ENCODE data around the gene C19orf33.
"Not testable (repeated sequence)": the region's sequence is repeated elsewhere in the genome, so short reads cannot be mapped to it uniquely, and the experiment has no call there.

Gene C19orf33

GRCh38 chr19:38303517-38304351 lies at the start of gene C19orf33:
Gene C19orf33, plus strand, starts transcription at chr19:38304251. Its CDS starts 11 bp downstream, at chr19:38304262.
- no peak for DNase-seq

GRCh38 chr19:38255383-38256014 lies 48.6 kb upstream of the C19orf33 start:
- DNase-seq: peak; percentile 68

- DNase-seq: not testable (repeated sequence)
Observed at GRCh38 chr19:38261942-38262341, 42.1 kb upstream of the C19orf33 start.

- DNase-seq: no peak
Observed at GRCh38 chr19:38262585-38263268, 41.3 kb upstream of the C19orf33 start.

- peak; percentile 80 for DNase-seq
Observed at GRCh38 chr19:38263689-38264485, 40.2 kb upstream of the C19orf33 start.

GRCh38 chr19:38264486-38265212 lies 39.4 kb upstream of the C19orf33 start, which contains the start of gene SPINT2:
Gene SPINT2, plus strand, starts transcription at chr19:38264573. Its CDS starts 320 bp downstream, at chr19:38264893.
- peak; percentile 88 for DNase-seq

- peak; percentile 50 for DNase-seq
Observed at GRCh38 chr19:38265213-38265861, 38.7 kb upstream of the C19orf33 start.

- peak; percentile 11 for DNase-seq
Observed at GRCh38 chr19:38265921-38266429, 38.1 kb upstream of the C19orf33 start.

- no peak for DNase-seq
Observed at GRCh38 chr19:38266981-38267597, 37.0 kb upstream of the C19orf33 start.

GRCh38 chr19:38267761-38268483 lies 36.1 kb upstream of the C19orf33 start:
- no peak for DNase-seq

- peak; percentile 25 for DNase-seq
Observed at GRCh38 chr19:38268539-38268938, 35.5 kb upstream of the C19orf33 start.

GRCh38 chr19:38270587-38271167 lies 33.4 kb upstream of the C19orf33 start:
- DNase-seq: peak; percentile 39

GRCh38 chr19:38273499-38273898 lies 30.6 kb upstream of the C19orf33 start:
- DNase-seq: no peak

- DNase-seq: no peak
Observed at GRCh38 chr19:38274739-38275138, 29.3 kb upstream of the C19orf33 start.

GRCh38 chr19:38276942-38277517 lies 27.0 kb upstream of the C19orf33 start:
- no peak for DNase-seq

GRCh38 chr19:38277549-38277948 lies 26.5 kb upstream of the C19orf33 start:
- no peak for DNase-seq

- peak; percentile 43 for DNase-seq
Observed at GRCh38 chr19:38277969-38278680, 25.9 kb upstream of the C19orf33 start.

GRCh38 chr19:38278751-38279150 lies 25.3 kb upstream of the C19orf33 start:
- DNase-seq: no peak

All from eye (tissue), 1 donor.